Panc1 (cell line): ENCODE measurements around the gene PCF11.

Source experiments
- POLR2AphosphoS5 ChIP-seq: IDR thresholded peaks from 2 replicates; pipeline ENCODE4 v1.6.1; 2012; ENCODE audit warnings: mild to moderate bottlenecking, low read depth, low read length, moderate library complexity
- SIN3A ChIP-seq: IDR thresholded peaks from 2 replicates; pipeline ENCODE4 v1.6.1; 2012; ENCODE audit warnings: low read depth, mild to moderate bottlenecking, low read length, moderate library complexity, borderline replicate concordance; ENCODE audit not compliant: insufficient read depth
- TF ChIP-seq, protein P1 (sequence below): fragments of 450-650 bp; IDR thresholded peaks from 2 replicates; pipeline ENCODE4 v1.5.1; 2017; ENCODE audit warnings: mild to moderate bottlenecking

DNA sequence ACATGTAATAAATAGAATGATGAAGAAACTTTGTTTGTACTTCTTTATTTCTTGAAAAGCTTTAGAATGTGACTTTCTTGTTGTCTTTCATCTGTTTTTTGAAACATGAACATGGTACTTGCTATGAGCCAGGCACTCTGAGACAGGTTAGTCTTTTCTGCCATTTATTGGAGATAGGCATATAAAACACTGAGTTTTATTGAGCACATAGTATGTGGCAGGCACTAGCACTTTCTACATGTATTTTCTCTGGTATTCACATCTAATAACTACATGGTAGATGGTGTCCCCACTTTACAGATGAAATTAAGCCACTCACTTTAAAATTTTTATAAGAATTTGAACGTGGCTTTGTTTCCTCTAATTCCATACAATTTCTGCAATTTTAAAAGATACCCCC is 28.8 kb downstream of the PCF11 start:
- TF ChIP-seq POLR2AphosphoS5, result peak; percentile 23; the same call in 1 of the 2 replicates
- TF ChIP-seq, protein P1, sequence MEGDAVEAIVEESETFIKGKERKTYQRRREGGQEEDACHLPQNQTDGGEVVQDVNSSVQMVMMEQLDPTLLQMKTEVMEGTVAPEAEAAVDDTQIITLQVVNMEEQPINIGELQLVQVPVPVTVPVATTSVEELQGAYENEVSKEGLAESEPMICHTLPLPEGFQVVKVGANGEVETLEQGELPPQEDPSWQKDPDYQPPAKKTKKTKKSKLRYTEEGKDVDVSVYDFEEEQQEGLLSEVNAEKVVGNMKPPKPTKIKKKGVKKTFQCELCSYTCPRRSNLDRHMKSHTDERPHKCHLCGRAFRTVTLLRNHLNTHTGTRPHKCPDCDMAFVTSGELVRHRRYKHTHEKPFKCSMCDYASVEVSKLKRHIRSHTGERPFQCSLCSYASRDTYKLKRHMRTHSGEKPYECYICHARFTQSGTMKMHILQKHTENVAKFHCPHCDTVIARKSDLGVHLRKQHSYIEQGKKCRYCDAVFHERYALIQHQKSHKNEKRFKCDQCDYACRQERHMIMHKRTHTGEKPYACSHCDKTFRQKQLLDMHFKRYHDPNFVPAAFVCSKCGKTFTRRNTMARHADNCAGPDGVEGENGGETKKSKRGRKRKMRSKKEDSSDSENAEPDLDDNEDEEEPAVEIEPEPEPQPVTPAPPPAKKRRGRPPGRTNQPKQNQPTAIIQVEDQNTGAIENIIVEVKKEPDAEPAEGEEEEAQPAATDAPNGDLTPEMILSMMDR, result no peak
- no peak for TF ChIP-seq SIN3A
